H1 (cell line): ENCODE results near the gene COL21A1. TPM values are rescaled to one million over a fixed set of nuclear protein-coding genes. Genes with fewer than 3 reads are reported as not detected.

Source experiments
- polyA plus RNA-seq, 7 experiments: library from polyadenylated mRNA; depleted of rRNA in 3 of 7; stranded (reverse) in 5 of 7; unstranded in 2 of 7; fragments of >200 nt in 5 of 7; fragments of 200-250 nt in 2 of 7; gene quantifications; 1 replicate in 5 of 7; 2 replicates in 1 of 7; 4 replicates in 1 of 7; pipeline versions ENCODE4 v1.2.1 to v1.2.3, GENCODE V29; 2011 to 2013; ENCODE audit warnings: missing spikeins in 2 of 7, mixed read lengths in 2 of 7
- small RNA-seq: library from polyadenylated mRNA; stranded (forward); fragments of <200 nt; extraction: miRNeasy Mini kit (QIAGEN cat#:217004); gene quantifications from one replicate; pipeline ENCODE3, GENCODE V24; 2013; ENCODE audit not compliant: insufficient read depth
- total RNA-seq: library from RNA; stranded (reverse); fragmentation: NEBNext Ultra II Directional; extraction: Animal tissue kit (Norgen Biotek cat#: 25700); gene quantifications from 2 replicates; pipeline ENCODE4 v1.2.1, GENCODE V29; 2021

COL21A1 gene
- total and polyA plus RNA-seq, 2 of the 8 experiments (the other 6 are each of a cell fraction or from before 2014, with no cell fraction given): 1.6 to 3.4 TPM

Small RNA genes lying within 50 kb of the gene (small RNA-seq; reads per million reads assigned to genes)
- gene DHFRP6: not detected
